Keratinocyte (primary cell): Measurements from ENCODE around the gene CALHM1. TPM values are rescaled to one million over a fixed set of nuclear protein-coding genes. Genes with fewer than 3 reads are reported as not detected.

Experiments
- DNase-seq: peaks from one replicate; pipeline ENCODE4 v3.0.0-alpha.2; 2011; ENCODE audit warnings: low read depth, missing footprints, low spot score
- FAIRE-seq: peaks from 2 replicates; lab custom pipeline; 2011; peaks lifted over from hg19 to GRCh38; lab: Jason Lieb, UNC
- H2AFZ ChIP-seq: 2 replicates; pipeline ENCODE4 v1.6.0; 2012; ENCODE audit warnings: low read length, control low read depth, inconsistent platforms; ENCODE audit not compliant: control insufficient read depth
- H3K27ac ChIP-seq: 2 replicates; pipeline ENCODE4 v1.5.1; 2011; ENCODE audit warnings: low read length; ENCODE audit not compliant: control insufficient read depth, insufficient read depth
- H3K27me3 ChIP-seq: 3 replicates; pipeline ENCODE4 v1.6.0; 2011; ENCODE audit warnings: low read length; ENCODE audit not compliant: control insufficient read depth, insufficient read depth; ENCODE audit errors: extremely low read depth
- H3K36me3 ChIP-seq, 2 experiments: 2 replicates in 1 of 2; 3 replicates in 1 of 2; pipeline ENCODE4 v1.5.1; 2011; ENCODE audit warnings: low read length in 2 of 2, mild to moderate bottlenecking in 1 of 2; ENCODE audit not compliant: control insufficient read depth in 2 of 2, insufficient read depth in 2 of 2; ENCODE audit errors: extremely low read depth in 1 of 2
- H3K4me1 ChIP-seq: 3 replicates; pipeline ENCODE4 v1.5.1; 2011; ENCODE audit warnings: low read length; ENCODE audit not compliant: control insufficient read depth, insufficient read depth; ENCODE audit errors: extremely low read depth
- H3K4me2 ChIP-seq: 3 replicates; pipeline ENCODE4 v1.6.0; 2011; ENCODE audit warnings: low read depth, low read length; ENCODE audit not compliant: control insufficient read depth, insufficient read depth; ENCODE audit errors: extremely low read depth
- H3K4me3 ChIP-seq, 3 experiments: fragments of 200-600 bp in 1 of 3; sonication (generic) in 1 of 3; 2 replicates in 2 of 3; 3 replicates in 1 of 3; pipeline ENCODE4 v1.5.1; 2011 to 2016; ENCODE audit warnings: low read length in 3 of 3, mild to moderate bottlenecking in 3 of 3, control low read depth in 2 of 3, inconsistent platforms in 1 of 3, low read depth in 1 of 3, mixed read lengths in 1 of 3, mixed run types in 1 of 3, moderate library complexity in 1 of 3; ENCODE audit not compliant: control insufficient read depth in 2 of 3, insufficient read depth in 2 of 3; ENCODE audit errors: extremely low read depth in 1 of 3
- H3K79me2 ChIP-seq: 2 replicates; pipeline ENCODE4 v1.6.0; 2012; ENCODE audit warnings: low read length; ENCODE audit not compliant: control insufficient read depth, insufficient read depth
- H3K9ac ChIP-seq: 3 replicates; pipeline ENCODE4 v1.6.0; 2011; ENCODE audit warnings: low read length; ENCODE audit not compliant: control insufficient read depth, insufficient read depth; ENCODE audit errors: extremely low read depth
- H3K9me1 ChIP-seq: 3 replicates; pipeline ENCODE4 v1.6.0; 2011; ENCODE audit warnings: low read length; ENCODE audit not compliant: control insufficient read depth, insufficient read depth; ENCODE audit errors: extremely low read depth
- H3K9me3 ChIP-seq: 2 replicates; pipeline ENCODE4 v1.5.1; 2012; ENCODE audit warnings: low read depth, low read length; ENCODE audit not compliant: control insufficient read depth
- H4K20me1 ChIP-seq: 3 replicates; pipeline ENCODE4 v1.6.0; 2011; ENCODE audit warnings: low read length; ENCODE audit not compliant: control insufficient read depth, insufficient read depth; ENCODE audit errors: extremely low read depth
- CTCF ChIP-seq, 3 experiments: IDR thresholded peaks in 1 of 3; conservative IDR thresholded peaks in 1 of 3; optimal IDR thresholded peaks in 1 of 3; 2 replicates in 2 of 3; 3 replicates in 1 of 3; pipeline versions ENCODE3 to v1.5.1; 2011; ENCODE audit warnings: low read length in 3 of 3, mild to moderate bottlenecking in 3 of 3, moderate library complexity in 2 of 3, control low read depth in 1 of 3, inconsistent platforms in 1 of 3; ENCODE audit not compliant: insufficient read depth in 2 of 3; ENCODE audit errors: extremely low read depth in 1 of 3
- EZH2 ChIP-seq: IDR thresholded peaks from one replicate; pipeline ENCODE4 v1.6.1; 2012; ENCODE audit warnings: inconsistent platforms, mild to moderate bottlenecking, low read length, moderate library complexity
- dilution Hi-C: fragments of 300-500 bp; cut with MboI; formaldehyde crosslinking; loops from one replicate; pipeline ENCODE4 v1.7.0; 2020; ENCODE audit warnings: low sequenced_read_pairs; ENCODE audit not compliant: extremely low pct_ligation_motif_present
- polyA plus RNA-seq, 5 experiments: library from polyadenylated mRNA; depleted of rRNA in 3 of 5; stranded (reverse) in 3 of 5; stranded (forward) in 1 of 5; unstranded in 1 of 5; fragments of >200 nt; gene quantifications; 1 replicate in 1 of 5; 2 replicates in 3 of 5; 3 replicates in 1 of 5; pipeline versions ENCODE4 v1.2.1 to v1.2.3, GENCODE V29; 2011 to 2012; ENCODE audit warnings: missing spikeins in 2 of 5, low read depth in 1 of 5, low replicate concordance in 1 of 5

Gene CALHM1
- polyA plus RNA-seq, 1 donor (not counting 4 experiments of a cell fraction or from before 2014, with no cell fraction given), result not detected

- H3K4me2 ChIP-seq, result no peak overlapping the region
- no peak for FAIRE-seq
These were observed 41.8 kb upstream of the CALHM1 start for GRCh38 chr10:103500481-103500880.

DNA sequence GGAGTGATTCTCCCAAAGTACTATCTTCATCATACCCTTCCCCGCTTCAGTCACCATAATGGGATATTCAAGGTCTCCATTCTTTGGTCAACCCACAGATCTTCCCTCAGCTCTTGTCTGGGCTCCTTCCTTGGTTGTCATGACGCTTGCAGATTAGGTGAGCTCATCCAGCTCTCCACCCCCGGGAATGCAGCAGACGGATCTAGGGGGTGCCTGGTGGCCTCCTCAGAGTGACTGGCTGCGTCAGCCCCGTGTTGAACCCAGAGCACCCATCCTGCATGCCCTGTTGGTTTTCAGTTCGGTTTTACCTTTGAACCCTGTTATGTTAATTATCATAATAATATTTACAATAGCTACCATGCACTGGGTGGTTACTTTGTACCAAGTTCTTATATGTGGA, 41.2 kb upstream of the CALHM1 start:
- dilution Hi-C loops, result no loop called here
- H3K27ac ChIP-seq, result no peak overlapping the region
- no peak for FAIRE-seq

More at GRCh38 chr10:103500481-103500880, 41.8 kb upstream of the CALHM1 start:
- Histone ChIP-seq H3K4me1 (no peaks in the 10 kb centered on the region), H3K27ac (no peak overlapping the region), H4K20me1 (no peaks in the 10 kb centered on the region), H3K36me3 (no peaks in the 10 kb centered on the region), H3K4me3 (no peak overlapping the region), H3K79me2 (no peaks in the 10 kb centered on the region), H3K9me1 (no peaks in the 10 kb centered on the region), H3K9ac (no peak overlapping the region), H3K9me3 (no peaks in the 10 kb centered on the region), H2AFZ (no peak overlapping the region), H3K27me3 (peaks cover 42% of the 10 kb centered on the region)
- dilution Hi-C loops, result no loop called here
- DNase-seq, result no peak
- TF ChIP-seq EZH2, result no peak
- TF ChIP-seq CTCF (optimal IDR thresholded peaks at IDR 0.05 in 1 of 3, IDR thresholded peaks at IDR 0.05 in 1 of 3, conservative IDR thresholded peaks at IDR 0.05 in 1 of 3; ENCODE audit: extremely low read depth in 1 of 3, insufficient read depth in 2 of 3, low read length in 3 of 3), result no peak

More for the DNA sequence above, 41.2 kb upstream of the CALHM1 start:
- H2AFZ ChIP-seq, result no peak overlapping the region
- H4K20me1 ChIP-seq, result no peaks in the 10 kb centered on the region
- H3K4me2 ChIP-seq, result no peak overlapping the region
- H3K4me1 ChIP-seq, result no peaks in the 10 kb centered on the region
- no peaks in the 10 kb centered on the region for H3K9me3 ChIP-seq
- H3K79me2 ChIP-seq, result no peaks in the 10 kb centered on the region
- H3K4me3 ChIP-seq, result no peak overlapping the region
- TF ChIP-seq CTCF (optimal IDR thresholded peaks at IDR 0.05 in 1 of 3, IDR thresholded peaks at IDR 0.05 in 1 of 3, conservative IDR thresholded peaks at IDR 0.05 in 1 of 3; ENCODE audit: extremely low read depth in 1 of 3, insufficient read depth in 2 of 3, low read length in 3 of 3) (no peak), EZH2 (no peak)
- no peaks in the 10 kb centered on the region for H3K36me3 ChIP-seq
- peaks cover 48% of the 10 kb centered on the region for H3K27me3 ChIP-seq
- no peak overlapping the region for H3K9ac ChIP-seq
- H3K9me1 ChIP-seq, result no peaks in the 10 kb centered on the region
- DNase-seq, result no peak
